SK-N-SH (cell line): ENCODE results near the gene ABLIM1. TPM values are rescaled to one million over a fixed set of nuclear protein-coding genes. Genes with fewer than 3 reads are reported as not detected.

Source experiments
- CTCF ChIA-PET: fragments of 300-600, 350-600 bp; formaldehyde crosslinking; extraction: SDS; loops from one replicate; lab custom pipeline; 2021; lab: Yijun Ruan, JAX
- POLR2A ChIA-PET: fragments of 350-600 bp; sonication (Branson Sonifier 250); formaldehyde crosslinking; extraction: SDS; loops from one replicate; lab custom pipeline; 2020; ENCODE audit warnings: antibody characterized with exemption, inconsistent platforms; lab: Yijun Ruan, JAX
- DNase-seq: peaks from one replicate; pipeline ENCODE4 v3.0.0; 2012
- H2AFZ ChIP-seq: fragments of 200-600 bp; sonication (generic); 2 replicates; pipeline ENCODE4 v1.8.1; 2016; ENCODE audit warnings: antibody characterized with exemption, mild to moderate bottlenecking, low read depth
- H3F3A ChIP-seq: fragments of 200-600 bp; sonication (generic); replicated peaks from 2 replicates; pipeline ENCODE3; 2016; ENCODE audit warnings: antibody characterized with exemption, mild to moderate bottlenecking; ENCODE audit not compliant: insufficient read depth
- H3K27ac ChIP-seq, 2 experiments: fragments of 200-500 bp in 1 of 2; fragments of 200-600 bp in 1 of 2; sonication (Bioruptor generic) in 1 of 2; sonication (generic), shearing (Covaris generic) in 1 of 2; 2 replicates each; pipeline versions ENCODE4 v1.5.1 to v1.6.1; 2014 to 2016; ENCODE audit warnings: low read depth in 2 of 2, inconsistent platforms in 1 of 2, low read length in 1 of 2, mild to moderate bottlenecking in 1 of 2, mixed read lengths in 1 of 2
- H3K27me3 ChIP-seq: fragments of 200-600 bp; sonication (generic), shearing (Covaris generic); 2 replicates; pipeline ENCODE4 v1.6.1; 2016; ENCODE audit warnings: mixed run types; ENCODE audit not compliant: insufficient read depth
- H3K36me3 ChIP-seq, 2 experiments: fragments of 200-500 bp in 1 of 2; fragments of 200-600 bp in 1 of 2; sonication (Bioruptor generic) in 1 of 2; sonication (generic) in 1 of 2; replicated peaks in 1 of 2; 2 replicates each; pipeline versions ENCODE3 to v1.5.1; 2014 to 2016; ENCODE audit warnings: low read length in 1 of 2, mild to moderate bottlenecking in 1 of 2; ENCODE audit not compliant: insufficient read depth in 2 of 2, control insufficient read depth in 1 of 2
- H3K4me1 ChIP-seq, 2 experiments: fragments of 200-500 bp in 1 of 2; fragments of 200-600 bp in 1 of 2; sonication (Bioruptor generic) in 1 of 2; sonication (generic), shearing (Covaris generic) in 1 of 2; 2 replicates each; pipeline versions ENCODE4 v1.5.1 to v1.6.1; 2014 to 2016; ENCODE audit warnings: low read depth in 1 of 2, low read length in 1 of 2, mixed run types in 1 of 2; ENCODE audit not compliant: insufficient read depth in 2 of 2, control insufficient read depth in 1 of 2
- H3K4me2 ChIP-seq: fragments of 200-600 bp; sonication (generic), shearing (Covaris generic); 2 replicates; pipeline ENCODE4 v1.6.1; 2017; ENCODE audit warnings: mixed run types
- H3K4me3 ChIP-seq, 2 experiments: fragments of 200-500 bp in 1 of 2; fragments of 200-600 bp in 1 of 2; sonication (Bioruptor generic) in 1 of 2; sonication (generic), shearing (Covaris generic) in 1 of 2; 2 replicates each; pipeline versions ENCODE4 v1.5.1 to v1.8.1; 2014 to 2016; ENCODE audit warnings: low read depth in 2 of 2, inconsistent platforms in 1 of 2, low read length in 1 of 2, mild to moderate bottlenecking in 1 of 2, mixed read lengths in 1 of 2, moderate library complexity in 1 of 2
- H3K79me2 ChIP-seq: fragments of 200-600 bp; sonication (generic); 2 replicates; pipeline ENCODE4 v1.8.1; 2017; ENCODE audit warnings: mild to moderate bottlenecking; ENCODE audit not compliant: insufficient read depth
- H3K9ac ChIP-seq: fragments of 200-600 bp; sonication (generic); 2 replicates; pipeline ENCODE4 v1.6.1; 2017; ENCODE audit warnings: mixed run types
- H3K9me2 ChIP-seq: fragments of 200-600 bp; sonication (generic); 2 replicates; pipeline ENCODE4 v1.6.1; 2017; ENCODE audit warnings: mixed run types
- H3K9me3 ChIP-seq: fragments of 200-600 bp; sonication (generic); 2 replicates; pipeline ENCODE4 v1.6.1; 2017; ENCODE audit warnings: mixed run types, mild to moderate bottlenecking, moderate library complexity
- H4K20me1 ChIP-seq: fragments of 200-600 bp; sonication (generic); 2 replicates; pipeline ENCODE4 v1.6.1; 2017; ENCODE audit warnings: mild to moderate bottlenecking, mixed run types; ENCODE audit not compliant: insufficient read depth
- FOSL2 ChIP-seq: IDR thresholded peaks from 2 replicates; pipeline ENCODE4 v1.4.0; 2012; ENCODE audit warnings: low read depth, mild to moderate bottlenecking, moderate library complexity, borderline replicate concordance
- FOXJ3 ChIP-seq: sonication (generic); formaldehyde crosslinking; IDR thresholded peaks from 2 replicates; pipeline ENCODE4 v1.5.1; 2020; ENCODE audit warnings: mild to moderate bottlenecking, missing genetic modification reagents
- FOXM1 ChIP-seq: IDR thresholded peaks from 2 replicates; pipeline ENCODE4 v1.4.0; 2012; ENCODE audit warnings: low read depth, mild to moderate bottlenecking
- JUND ChIP-seq: IDR thresholded peaks from 2 replicates; pipeline ENCODE4 v1.4.0; 2012
- NFIC ChIP-seq: IDR thresholded peaks from 2 replicates; pipeline ENCODE4 v1.4.0; 2012; ENCODE audit warnings: borderline replicate concordance
- RFX5 ChIP-seq: IDR thresholded peaks from 2 replicates; pipeline ENCODE4 v1.6.1; 2012; ENCODE audit warnings: mild to moderate bottlenecking, improper control_type of control experiment, low read length
- RXRA ChIP-seq: IDR thresholded peaks from 2 replicates; pipeline ENCODE4 v1.4.0; 2012; ENCODE audit warnings: low read depth, mild to moderate bottlenecking, borderline replicate concordance
- SIN3A ChIP-seq: IDR thresholded peaks from 2 replicates; pipeline ENCODE4 v1.6.1; 2012; ENCODE audit warnings: low read depth, mild to moderate bottlenecking, low read length, moderate library complexity, borderline replicate concordance
- WGBS: methylation state at CpG from one replicate; pipeline ENCODE4 v1.1.6; 2017; ENCODE audit warnings: low lambda C conversion rate; 5-methylcytosine and 5-hydroxymethylcytosine counted together
- polyA plus RNA-seq, 3 experiments: library from polyadenylated mRNA; depleted of rRNA; stranded (reverse); fragments of >200 nt; gene quantifications; 2 replicates each; pipeline ENCODE4 v1.2.3, GENCODE V29; 2012
- TF ChIP-seq, protein P1 (sequence below): fragments of 150-350 bp; IDR thresholded peaks from 2 replicates; pipeline ENCODE4 v1.6.1; 2016; ENCODE audit warnings: mild to moderate bottlenecking, low read depth, low read length
- TF ChIP-seq, protein P2 (sequence below): IDR thresholded peaks from 2 replicates; pipeline ENCODE4 v1.4.0; 2012; ENCODE audit warnings: low read depth, borderline replicate concordance
- TF ChIP-seq, protein P3 (sequence below): IDR thresholded peaks from 2 replicates; pipeline ENCODE4 v1.6.1; 2012; ENCODE audit warnings: mild to moderate bottlenecking, low read depth, low read length, moderate library complexity
- TF ChIP-seq, protein P4 (sequence below): fragments of 200-600 bp; sonication (generic); IDR thresholded peaks from 2 replicates; pipeline ENCODE4 v1.6.1; 2017; ENCODE audit warnings: antibody characterized with exemption, mild to moderate bottlenecking, moderate library complexity
- TF ChIP-seq, protein P5 (sequence below): IDR thresholded peaks from 2 replicates; pipeline ENCODE4 v1.4.0; 2012; ENCODE audit warnings: low read depth, borderline replicate concordance

Gene ABLIM1
- polyA plus RNA-seq, 1 of the 3 experiments (the other 2 are of a cell fraction), result 16.1 TPM

DNA sequence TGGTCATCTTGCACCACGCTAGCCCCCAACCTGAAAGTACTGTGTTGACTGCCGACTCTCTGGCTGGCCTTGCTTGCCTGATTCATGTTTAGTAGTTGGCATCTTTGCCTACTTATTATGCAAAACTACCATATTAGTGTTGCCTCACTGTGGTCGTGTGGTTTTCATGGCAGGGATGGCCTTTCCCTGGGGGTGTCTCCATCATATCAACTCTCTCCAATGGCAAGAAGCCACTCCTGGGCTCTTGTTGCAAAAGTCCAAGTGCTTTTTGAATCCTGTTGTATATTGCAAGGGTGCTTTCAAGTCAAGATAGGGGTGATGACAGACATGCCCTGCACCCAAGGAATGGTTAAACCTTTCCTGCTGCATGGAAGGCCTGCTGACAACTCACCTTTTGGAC is 39.4 kb downstream of the ABLIM1 start:
- Histone ChIP-seq H3K4me2 (no peak overlapping the region), H2AFZ (no peak overlapping the region), H3F3A (peaks cover 8% of the 10 kb centered on the region), H3K79me2 (no peaks in the 10 kb centered on the region), H3K9me2 (no peaks in the 10 kb centered on the region), H3K36me3 (no peaks in the 10 kb centered on the region), H3K4me1 (peaks cover 0 to 8% of the 10 kb centered on the region in 2 experiments; a peak in 2 of 4 replicates), H3K27ac (no peak overlapping the region), H4K20me1 (no peaks in the 10 kb centered on the region), H3K27me3 (no peaks in the 10 kb centered on the region), H3K9me3 (no peaks in the 10 kb centered on the region), H3K9ac (no peak overlapping the region)
- 94% methylated on average over 3 of the region's 3 CpGs for WGBS
- DNase-seq, result no peak
- CTCF ChIA-PET, result no interaction called here
- POLR2A ChIA-PET, result no interaction called here
- TF ChIP-seq FOXJ3 (no peak), RFX5 (no peak), RXRA (no peak), FOSL2 (no peak), JUND (no peak), SIN3A (no peak), NFIC (no peak), FOXM1 (no peak)
- TF ChIP-seq, protein P1, sequence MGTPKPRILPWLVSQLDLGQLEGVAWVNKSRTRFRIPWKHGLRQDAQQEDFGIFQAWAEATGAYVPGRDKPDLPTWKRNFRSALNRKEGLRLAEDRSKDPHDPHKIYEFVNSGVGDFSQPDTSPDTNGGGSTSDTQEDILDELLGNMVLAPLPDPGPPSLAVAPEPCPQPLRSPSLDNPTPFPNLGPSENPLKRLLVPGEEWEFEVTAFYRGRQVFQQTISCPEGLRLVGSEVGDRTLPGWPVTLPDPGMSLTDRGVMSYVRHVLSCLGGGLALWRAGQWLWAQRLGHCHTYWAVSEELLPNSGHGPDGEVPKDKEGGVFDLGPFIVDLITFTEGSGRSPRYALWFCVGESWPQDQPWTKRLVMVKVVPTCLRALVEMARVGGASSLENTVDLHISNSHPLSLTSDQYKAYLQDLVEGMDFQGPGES, result no peak
- TF ChIP-seq, protein P2, sequence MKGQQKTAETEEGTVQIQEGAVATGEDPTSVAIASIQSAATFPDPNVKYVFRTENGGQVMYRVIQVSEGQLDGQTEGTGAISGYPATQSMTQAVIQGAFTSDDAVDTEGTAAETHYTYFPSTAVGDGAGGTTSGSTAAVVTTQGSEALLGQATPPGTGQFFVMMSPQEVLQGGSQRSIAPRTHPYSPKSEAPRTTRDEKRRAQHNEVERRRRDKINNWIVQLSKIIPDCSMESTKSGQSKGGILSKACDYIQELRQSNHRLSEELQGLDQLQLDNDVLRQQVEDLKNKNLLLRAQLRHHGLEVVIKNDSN, result no peak
- TF ChIP-seq, protein P3, sequence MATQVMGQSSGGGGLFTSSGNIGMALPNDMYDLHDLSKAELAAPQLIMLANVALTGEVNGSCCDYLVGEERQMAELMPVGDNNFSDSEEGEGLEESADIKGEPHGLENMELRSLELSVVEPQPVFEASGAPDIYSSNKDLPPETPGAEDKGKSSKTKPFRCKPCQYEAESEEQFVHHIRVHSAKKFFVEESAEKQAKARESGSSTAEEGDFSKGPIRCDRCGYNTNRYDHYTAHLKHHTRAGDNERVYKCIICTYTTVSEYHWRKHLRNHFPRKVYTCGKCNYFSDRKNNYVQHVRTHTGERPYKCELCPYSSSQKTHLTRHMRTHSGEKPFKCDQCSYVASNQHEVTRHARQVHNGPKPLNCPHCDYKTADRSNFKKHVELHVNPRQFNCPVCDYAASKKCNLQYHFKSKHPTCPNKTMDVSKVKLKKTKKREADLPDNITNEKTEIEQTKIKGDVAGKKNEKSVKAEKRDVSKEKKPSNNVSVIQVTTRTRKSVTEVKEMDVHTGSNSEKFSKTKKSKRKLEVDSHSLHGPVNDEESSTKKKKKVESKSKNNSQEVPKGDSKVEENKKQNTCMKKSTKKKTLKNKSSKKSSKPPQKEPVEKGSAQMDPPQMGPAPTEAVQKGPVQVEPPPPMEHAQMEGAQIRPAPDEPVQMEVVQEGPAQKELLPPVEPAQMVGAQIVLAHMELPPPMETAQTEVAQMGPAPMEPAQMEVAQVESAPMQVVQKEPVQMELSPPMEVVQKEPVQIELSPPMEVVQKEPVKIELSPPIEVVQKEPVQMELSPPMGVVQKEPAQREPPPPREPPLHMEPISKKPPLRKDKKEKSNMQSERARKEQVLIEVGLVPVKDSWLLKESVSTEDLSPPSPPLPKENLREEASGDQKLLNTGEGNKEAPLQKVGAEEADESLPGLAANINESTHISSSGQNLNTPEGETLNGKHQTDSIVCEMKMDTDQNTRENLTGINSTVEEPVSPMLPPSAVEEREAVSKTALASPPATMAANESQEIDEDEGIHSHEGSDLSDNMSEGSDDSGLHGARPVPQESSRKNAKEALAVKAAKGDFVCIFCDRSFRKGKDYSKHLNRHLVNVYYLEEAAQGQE, result no peak
- TF ChIP-seq, protein P4, sequence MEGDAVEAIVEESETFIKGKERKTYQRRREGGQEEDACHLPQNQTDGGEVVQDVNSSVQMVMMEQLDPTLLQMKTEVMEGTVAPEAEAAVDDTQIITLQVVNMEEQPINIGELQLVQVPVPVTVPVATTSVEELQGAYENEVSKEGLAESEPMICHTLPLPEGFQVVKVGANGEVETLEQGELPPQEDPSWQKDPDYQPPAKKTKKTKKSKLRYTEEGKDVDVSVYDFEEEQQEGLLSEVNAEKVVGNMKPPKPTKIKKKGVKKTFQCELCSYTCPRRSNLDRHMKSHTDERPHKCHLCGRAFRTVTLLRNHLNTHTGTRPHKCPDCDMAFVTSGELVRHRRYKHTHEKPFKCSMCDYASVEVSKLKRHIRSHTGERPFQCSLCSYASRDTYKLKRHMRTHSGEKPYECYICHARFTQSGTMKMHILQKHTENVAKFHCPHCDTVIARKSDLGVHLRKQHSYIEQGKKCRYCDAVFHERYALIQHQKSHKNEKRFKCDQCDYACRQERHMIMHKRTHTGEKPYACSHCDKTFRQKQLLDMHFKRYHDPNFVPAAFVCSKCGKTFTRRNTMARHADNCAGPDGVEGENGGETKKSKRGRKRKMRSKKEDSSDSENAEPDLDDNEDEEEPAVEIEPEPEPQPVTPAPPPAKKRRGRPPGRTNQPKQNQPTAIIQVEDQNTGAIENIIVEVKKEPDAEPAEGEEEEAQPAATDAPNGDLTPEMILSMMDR, result no peak
- TF ChIP-seq, protein P5, sequence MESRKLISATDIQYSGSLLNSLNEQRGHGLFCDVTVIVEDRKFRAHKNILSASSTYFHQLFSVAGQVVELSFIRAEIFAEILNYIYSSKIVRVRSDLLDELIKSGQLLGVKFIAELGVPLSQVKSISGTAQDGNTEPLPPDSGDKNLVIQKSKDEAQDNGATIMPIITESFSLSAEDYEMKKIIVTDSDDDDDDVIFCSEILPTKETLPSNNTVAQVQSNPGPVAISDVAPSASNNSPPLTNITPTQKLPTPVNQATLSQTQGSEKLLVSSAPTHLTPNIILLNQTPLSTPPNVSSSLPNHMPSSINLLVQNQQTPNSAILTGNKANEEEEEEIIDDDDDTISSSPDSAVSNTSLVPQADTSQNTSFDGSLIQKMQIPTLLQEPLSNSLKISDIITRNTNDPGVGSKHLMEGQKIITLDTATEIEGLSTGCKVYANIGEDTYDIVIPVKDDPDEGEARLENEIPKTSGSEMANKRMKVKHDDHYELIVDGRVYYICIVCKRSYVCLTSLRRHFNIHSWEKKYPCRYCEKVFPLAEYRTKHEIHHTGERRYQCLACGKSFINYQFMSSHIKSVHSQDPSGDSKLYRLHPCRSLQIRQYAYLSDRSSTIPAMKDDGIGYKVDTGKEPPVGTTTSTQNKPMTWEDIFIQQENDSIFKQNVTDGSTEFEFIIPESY, result no peak
- TF ChIP-seq, all 33 proteins: peak for 0
- no peak overlapping the region for H3K4me3 ChIP-seq
